GM12878 (cell line): ENCODE measurements around the gene IRF2BP1. TPM values are rescaled to one million over a fixed set of nuclear protein-coding genes. Genes with fewer than 3 reads are reported as not detected.

Source experiments
- BMI1 ChIP-seq: fragments of 450-650 bp; IDR thresholded peaks from 2 replicates; pipeline ENCODE4 v1.6.1; 2016; ENCODE audit warnings: mild to moderate bottlenecking, moderate library complexity, borderline replicate concordance
- ESRRA ChIP-seq: IDR thresholded peaks from 2 replicates; pipeline ENCODE4 v1.6.1; 2012; ENCODE audit warnings: mild to moderate bottlenecking, low read length, improper control_type of control experiment
- FOXM1 ChIP-seq: IDR thresholded peaks from 2 replicates; pipeline ENCODE4 v1.6.1; 2012; ENCODE audit warnings: low read depth, mild to moderate bottlenecking, inconsistent platforms, low read length, moderate library complexity
- HDAC2 ChIP-seq: fragments of 200-600 bp; sonication (generic); IDR thresholded peaks from 2 replicates; pipeline ENCODE4 v1.6.1; 2017
- JUNB ChIP-seq: IDR thresholded peaks from 2 replicates; pipeline ENCODE4 v1.6.1; 2016; ENCODE audit warnings: antibody characterized with exemption, mild to moderate bottlenecking
- MXI1 ChIP-seq: fragments of 150-350 bp; IDR thresholded peaks from 2 replicates; pipeline ENCODE4 v1.6.1; 2011; ENCODE audit warnings: low read depth, mild to moderate bottlenecking, inconsistent platforms, low read length, improper control_type of control experiment
- POLR2AphosphoS5 ChIP-seq: IDR thresholded peaks from 2 replicates; pipeline ENCODE4 v1.6.1; 2011; ENCODE audit warnings: mild to moderate bottlenecking, low read length, inconsistent platforms
- SRF ChIP-seq, 2 experiments: IDR thresholded peaks; 2 replicates each; pipeline ENCODE4 v1.6.1; 2011; ENCODE audit warnings: low read depth in 2 of 2, low read length in 2 of 2, mild to moderate bottlenecking in 1 of 2, moderate library complexity in 1 of 2
- polyA plus RNA-seq, 11 experiments: library from polyadenylated mRNA; depleted of rRNA in 4 of 11; unstranded in 6 of 11; stranded (reverse) in 5 of 11; fragments of >200 nt; fragmentation: Nextera tagmentation in 4 of 11; fragmentation: Illumina TruSeq in 1 of 11; extraction: Ambion mirVana in 4 of 11; extraction: Trizol in 1 of 11; gene quantifications; 1 replicate in 1 of 11; 2 replicates in 10 of 11; pipeline versions ENCODE4 v1.2.1 to v1.2.3, GENCODE V29; 2011 to 2016; ENCODE audit warnings: inconsistent platforms in 2 of 11, missing spikeins in 2 of 11, low read depth in 1 of 11
- total RNA-seq, 4 experiments: library from RNA; depleted of rRNA in 3 of 4; stranded (reverse); fragments of >200 nt in 3 of 4; fragmentation: Illumina TruSeq in 1 of 4; extraction: Trizol in 1 of 4; gene quantifications; 2 replicates each; pipeline versions ENCODE4 v1.2.1 to v1.2.3, GENCODE V29; 2013 to 2021
- TF ChIP-seq, protein P1 (sequence below): IDR thresholded peaks from 2 replicates; pipeline ENCODE4 v1.6.1; 2012; ENCODE audit warnings: low read depth, low read length, improper control_type of control experiment
- TF ChIP-seq, protein P2 (sequence below): fragments of 450-650 bp; IDR thresholded peaks from 2 replicates; pipeline ENCODE4 v1.6.1; 2017; ENCODE audit warnings: mild to moderate bottlenecking
- TF ChIP-seq, protein P3 (sequence below): fragments of 450-650 bp; IDR thresholded peaks from 2 replicates; pipeline ENCODE4 v1.6.1; 2017; ENCODE audit warnings: mild to moderate bottlenecking, low read depth, inconsistent platforms; ENCODE audit not compliant: poor library complexity, severe bottlenecking
- TF ChIP-seq, protein P4 (sequence below): IDR thresholded peaks from 2 replicates; pipeline ENCODE4 v1.6.1; 2012; ENCODE audit warnings: mild to moderate bottlenecking, low read depth, low read length
- TF ChIP-seq, protein P5 (sequence below): IDR thresholded peaks from 2 replicates; pipeline ENCODE4 v1.6.1; 2011; ENCODE audit warnings: low read depth, low read length, improper control_type of control experiment, borderline replicate concordance
- TF ChIP-seq, protein P6 (sequence below), 3 experiments: IDR thresholded peaks in 2 of 3; conservative IDR thresholded peaks in 1 of 3; 2 replicates each; pipeline ENCODE4 v1.5.1; 2011; ENCODE audit warnings: low read depth in 3 of 3, low read length in 3 of 3, mild to moderate bottlenecking in 3 of 3, control low read depth in 2 of 3, moderate library complexity in 2 of 3, inconsistent platforms in 1 of 3, mixed read lengths in 1 of 3; ENCODE audit not compliant: control insufficient read depth in 2 of 3, insufficient read depth in 1 of 3; ENCODE audit errors: extremely low read depth in 1 of 3
- TF ChIP-seq, protein P7 (sequence below): IDR thresholded peaks from 2 replicates; pipeline ENCODE4 v1.6.1; 2012; ENCODE audit warnings: low read depth, low read length, improper control_type of control experiment

Gene IRF2BP1
- total and polyA plus RNA-seq, 10 of the 15 experiments (the other 5 are each of a cell fraction or from before 2014, with no cell fraction given), result 0.31 to 24.4 (median 4.4) TPM

DNA sequence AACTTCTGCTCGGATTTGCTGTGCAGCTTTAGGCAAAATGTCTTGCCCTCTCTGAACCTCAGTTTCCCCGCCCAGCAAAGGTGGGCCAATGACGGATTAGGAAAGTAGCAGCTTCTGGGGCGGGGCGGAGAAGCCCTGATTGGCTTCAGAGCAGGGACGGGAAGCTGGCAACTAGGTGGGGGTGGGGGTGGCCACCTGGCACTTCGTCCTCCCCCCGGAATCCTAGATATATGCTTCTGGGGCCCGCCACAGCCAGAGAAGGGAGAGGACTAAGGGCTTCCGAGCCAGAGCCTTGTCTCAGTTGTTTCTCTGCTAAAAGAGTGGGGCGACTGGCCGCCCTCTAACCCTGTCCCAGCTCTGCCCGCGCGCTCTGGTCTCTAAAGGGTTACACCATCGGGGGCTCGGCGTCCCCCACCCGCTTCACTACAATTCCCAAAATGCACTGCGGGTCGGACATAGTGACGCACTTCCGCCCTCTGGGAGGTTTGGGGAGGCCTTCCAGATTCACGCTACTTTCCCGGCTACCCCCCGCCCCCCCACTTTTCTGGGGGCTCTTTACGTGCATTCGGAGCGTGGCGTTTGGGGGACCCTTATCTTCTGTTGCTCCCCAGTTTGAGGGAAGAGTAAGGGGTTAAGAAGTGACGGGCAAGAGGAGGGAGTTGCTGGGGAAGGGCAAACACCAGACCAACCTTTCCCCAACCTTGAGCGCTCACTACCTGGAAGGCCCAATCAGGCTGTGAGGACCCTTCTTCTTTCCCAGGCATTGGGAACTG lies 672 bp upstream of the IRF2BP1 start (continued):
- TF ChIP-seq, protein P1, sequence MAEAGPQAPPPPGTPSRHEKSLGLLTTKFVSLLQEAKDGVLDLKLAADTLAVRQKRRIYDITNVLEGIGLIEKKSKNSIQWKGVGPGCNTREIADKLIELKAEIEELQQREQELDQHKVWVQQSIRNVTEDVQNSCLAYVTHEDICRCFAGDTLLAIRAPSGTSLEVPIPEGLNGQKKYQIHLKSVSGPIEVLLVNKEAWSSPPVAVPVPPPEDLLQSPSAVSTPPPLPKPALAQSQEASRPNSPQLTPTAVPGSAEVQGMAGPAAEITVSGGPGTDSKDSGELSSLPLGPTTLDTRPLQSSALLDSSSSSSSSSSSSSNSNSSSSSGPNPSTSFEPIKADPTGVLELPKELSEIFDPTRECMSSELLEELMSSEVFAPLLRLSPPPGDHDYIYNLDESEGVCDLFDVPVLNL, result no peak
- TF ChIP-seq HDAC2, result 0 out of 2 replicates have a peak, but pooled peaks have one; percentile 82
- TF ChIP-seq, protein P2, sequence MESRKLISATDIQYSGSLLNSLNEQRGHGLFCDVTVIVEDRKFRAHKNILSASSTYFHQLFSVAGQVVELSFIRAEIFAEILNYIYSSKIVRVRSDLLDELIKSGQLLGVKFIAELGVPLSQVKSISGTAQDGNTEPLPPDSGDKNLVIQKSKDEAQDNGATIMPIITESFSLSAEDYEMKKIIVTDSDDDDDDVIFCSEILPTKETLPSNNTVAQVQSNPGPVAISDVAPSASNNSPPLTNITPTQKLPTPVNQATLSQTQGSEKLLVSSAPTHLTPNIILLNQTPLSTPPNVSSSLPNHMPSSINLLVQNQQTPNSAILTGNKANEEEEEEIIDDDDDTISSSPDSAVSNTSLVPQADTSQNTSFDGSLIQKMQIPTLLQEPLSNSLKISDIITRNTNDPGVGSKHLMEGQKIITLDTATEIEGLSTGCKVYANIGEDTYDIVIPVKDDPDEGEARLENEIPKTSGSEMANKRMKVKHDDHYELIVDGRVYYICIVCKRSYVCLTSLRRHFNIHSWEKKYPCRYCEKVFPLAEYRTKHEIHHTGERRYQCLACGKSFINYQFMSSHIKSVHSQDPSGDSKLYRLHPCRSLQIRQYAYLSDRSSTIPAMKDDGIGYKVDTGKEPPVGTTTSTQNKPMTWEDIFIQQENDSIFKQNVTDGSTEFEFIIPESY, result no peak
- TF ChIP-seq, protein P3, sequence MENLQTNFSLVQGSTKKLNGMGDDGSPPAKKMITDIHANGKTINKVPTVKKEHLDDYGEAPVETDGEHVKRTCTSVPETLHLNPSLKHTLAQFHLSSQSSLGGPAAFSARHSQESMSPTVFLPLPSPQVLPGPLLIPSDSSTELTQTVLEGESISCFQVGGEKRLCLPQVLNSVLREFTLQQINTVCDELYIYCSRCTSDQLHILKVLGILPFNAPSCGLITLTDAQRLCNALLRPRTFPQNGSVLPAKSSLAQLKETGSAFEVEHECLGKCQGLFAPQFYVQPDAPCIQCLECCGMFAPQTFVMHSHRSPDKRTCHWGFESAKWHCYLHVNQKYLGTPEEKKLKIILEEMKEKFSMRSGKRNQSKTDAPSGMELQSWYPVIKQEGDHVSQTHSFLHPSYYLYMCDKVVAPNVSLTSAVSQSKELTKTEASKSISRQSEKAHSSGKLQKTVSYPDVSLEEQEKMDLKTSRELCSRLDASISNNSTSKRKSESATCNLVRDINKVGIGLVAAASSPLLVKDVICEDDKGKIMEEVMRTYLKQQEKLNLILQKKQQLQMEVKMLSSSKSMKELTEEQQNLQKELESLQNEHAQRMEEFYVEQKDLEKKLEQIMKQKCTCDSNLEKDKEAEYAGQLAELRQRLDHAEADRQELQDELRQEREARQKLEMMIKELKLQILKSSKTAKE, result no peak
- no peak for TF ChIP-seq JUNB
- TF ChIP-seq ESRRA, result no peak
- TF ChIP-seq FOXM1, result no peak
- TF ChIP-seq SRF (IDR thresholded peaks at IDR 0.05; ENCODE audit: low read depth in 2 of 2, low read length in 2 of 2), result 0 out of 4 replicates have a peak, but pooled peaks of 1 of the 2 experiments have one; percentile 46
- no peak for TF ChIP-seq BMI1
- TF ChIP-seq MXI1, result no peak
- peak; percentile 62; the same call in 1 of the 2 replicates for TF ChIP-seq POLR2AphosphoS5
- TF ChIP-seq, protein P4, sequence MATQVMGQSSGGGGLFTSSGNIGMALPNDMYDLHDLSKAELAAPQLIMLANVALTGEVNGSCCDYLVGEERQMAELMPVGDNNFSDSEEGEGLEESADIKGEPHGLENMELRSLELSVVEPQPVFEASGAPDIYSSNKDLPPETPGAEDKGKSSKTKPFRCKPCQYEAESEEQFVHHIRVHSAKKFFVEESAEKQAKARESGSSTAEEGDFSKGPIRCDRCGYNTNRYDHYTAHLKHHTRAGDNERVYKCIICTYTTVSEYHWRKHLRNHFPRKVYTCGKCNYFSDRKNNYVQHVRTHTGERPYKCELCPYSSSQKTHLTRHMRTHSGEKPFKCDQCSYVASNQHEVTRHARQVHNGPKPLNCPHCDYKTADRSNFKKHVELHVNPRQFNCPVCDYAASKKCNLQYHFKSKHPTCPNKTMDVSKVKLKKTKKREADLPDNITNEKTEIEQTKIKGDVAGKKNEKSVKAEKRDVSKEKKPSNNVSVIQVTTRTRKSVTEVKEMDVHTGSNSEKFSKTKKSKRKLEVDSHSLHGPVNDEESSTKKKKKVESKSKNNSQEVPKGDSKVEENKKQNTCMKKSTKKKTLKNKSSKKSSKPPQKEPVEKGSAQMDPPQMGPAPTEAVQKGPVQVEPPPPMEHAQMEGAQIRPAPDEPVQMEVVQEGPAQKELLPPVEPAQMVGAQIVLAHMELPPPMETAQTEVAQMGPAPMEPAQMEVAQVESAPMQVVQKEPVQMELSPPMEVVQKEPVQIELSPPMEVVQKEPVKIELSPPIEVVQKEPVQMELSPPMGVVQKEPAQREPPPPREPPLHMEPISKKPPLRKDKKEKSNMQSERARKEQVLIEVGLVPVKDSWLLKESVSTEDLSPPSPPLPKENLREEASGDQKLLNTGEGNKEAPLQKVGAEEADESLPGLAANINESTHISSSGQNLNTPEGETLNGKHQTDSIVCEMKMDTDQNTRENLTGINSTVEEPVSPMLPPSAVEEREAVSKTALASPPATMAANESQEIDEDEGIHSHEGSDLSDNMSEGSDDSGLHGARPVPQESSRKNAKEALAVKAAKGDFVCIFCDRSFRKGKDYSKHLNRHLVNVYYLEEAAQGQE, result no peak
- TF ChIP-seq, protein P5, sequence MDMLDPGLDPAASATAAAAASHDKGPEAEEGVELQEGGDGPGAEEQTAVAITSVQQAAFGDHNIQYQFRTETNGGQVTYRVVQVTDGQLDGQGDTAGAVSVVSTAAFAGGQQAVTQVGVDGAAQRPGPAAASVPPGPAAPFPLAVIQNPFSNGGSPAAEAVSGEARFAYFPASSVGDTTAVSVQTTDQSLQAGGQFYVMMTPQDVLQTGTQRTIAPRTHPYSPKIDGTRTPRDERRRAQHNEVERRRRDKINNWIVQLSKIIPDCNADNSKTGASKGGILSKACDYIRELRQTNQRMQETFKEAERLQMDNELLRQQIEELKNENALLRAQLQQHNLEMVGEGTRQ, result no peak
- TF ChIP-seq, protein P6, sequence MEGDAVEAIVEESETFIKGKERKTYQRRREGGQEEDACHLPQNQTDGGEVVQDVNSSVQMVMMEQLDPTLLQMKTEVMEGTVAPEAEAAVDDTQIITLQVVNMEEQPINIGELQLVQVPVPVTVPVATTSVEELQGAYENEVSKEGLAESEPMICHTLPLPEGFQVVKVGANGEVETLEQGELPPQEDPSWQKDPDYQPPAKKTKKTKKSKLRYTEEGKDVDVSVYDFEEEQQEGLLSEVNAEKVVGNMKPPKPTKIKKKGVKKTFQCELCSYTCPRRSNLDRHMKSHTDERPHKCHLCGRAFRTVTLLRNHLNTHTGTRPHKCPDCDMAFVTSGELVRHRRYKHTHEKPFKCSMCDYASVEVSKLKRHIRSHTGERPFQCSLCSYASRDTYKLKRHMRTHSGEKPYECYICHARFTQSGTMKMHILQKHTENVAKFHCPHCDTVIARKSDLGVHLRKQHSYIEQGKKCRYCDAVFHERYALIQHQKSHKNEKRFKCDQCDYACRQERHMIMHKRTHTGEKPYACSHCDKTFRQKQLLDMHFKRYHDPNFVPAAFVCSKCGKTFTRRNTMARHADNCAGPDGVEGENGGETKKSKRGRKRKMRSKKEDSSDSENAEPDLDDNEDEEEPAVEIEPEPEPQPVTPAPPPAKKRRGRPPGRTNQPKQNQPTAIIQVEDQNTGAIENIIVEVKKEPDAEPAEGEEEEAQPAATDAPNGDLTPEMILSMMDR (IDR thresholded peaks at IDR 0.05 in 2 of 3, conservative IDR thresholded peaks at IDR 0.05 in 1 of 3; ENCODE audit: control insufficient read depth in 2 of 3, extremely low read depth in 1 of 3, insufficient read depth in 1 of 3, low read depth in 3 of 3, low read length in 3 of 3), result no peak
- TF ChIP-seq, protein P7, sequence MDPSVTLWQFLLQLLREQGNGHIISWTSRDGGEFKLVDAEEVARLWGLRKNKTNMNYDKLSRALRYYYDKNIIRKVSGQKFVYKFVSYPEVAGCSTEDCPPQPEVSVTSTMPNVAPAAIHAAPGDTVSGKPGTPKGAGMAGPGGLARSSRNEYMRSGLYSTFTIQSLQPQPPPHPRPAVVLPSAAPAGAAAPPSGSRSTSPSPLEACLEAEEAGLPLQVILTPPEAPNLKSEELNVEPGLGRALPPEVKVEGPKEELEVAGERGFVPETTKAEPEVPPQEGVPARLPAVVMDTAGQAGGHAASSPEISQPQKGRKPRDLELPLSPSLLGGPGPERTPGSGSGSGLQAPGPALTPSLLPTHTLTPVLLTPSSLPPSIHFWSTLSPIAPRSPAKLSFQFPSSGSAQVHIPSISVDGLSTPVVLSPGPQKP, result no peak
